Astrocyte (in vitro differentiated cells and primary cell): ENCODE results near the gene NCOA5. TPM values are rescaled to one million over a fixed set of nuclear protein-coding genes. Genes with fewer than 3 reads are reported as not detected.

Experiments used
- DNase-seq: peaks from one replicate; pipeline ENCODE4 v3.0.0-alpha.2; 2010; ENCODE audit warnings: low read depth
- FAIRE-seq: peaks from 2 replicates; lab custom pipeline; 2011; peaks lifted over from hg19 to GRCh38; lab: Jason Lieb, UNC
- H2AFZ ChIP-seq: 2 replicates; pipeline ENCODE4 v1.6.0; 2012; ENCODE audit warnings: low read depth, low read length, inconsistent platforms
- H3K27ac ChIP-seq: 2 replicates; pipeline ENCODE4 v1.5.1; 2011; ENCODE audit warnings: low read depth, low read length, inconsistent platforms
- H3K27me3 ChIP-seq: 2 replicates; pipeline ENCODE4 v1.6.0; 2011; ENCODE audit warnings: low read length, inconsistent platforms; ENCODE audit not compliant: insufficient read depth
- H3K36me3 ChIP-seq: 2 replicates; pipeline ENCODE4 v1.5.1; 2011; ENCODE audit warnings: low read length, inconsistent platforms; ENCODE audit not compliant: insufficient read depth
- H3K4me1 ChIP-seq: 2 replicates; pipeline ENCODE4 v1.5.1; 2011; ENCODE audit warnings: low read length, inconsistent platforms; ENCODE audit not compliant: insufficient read depth
- H3K4me2 ChIP-seq: 2 replicates; pipeline ENCODE4 v1.6.0; 2012; ENCODE audit warnings: low read length, inconsistent platforms
- H3K4me3 ChIP-seq: 2 replicates; pipeline ENCODE4 v1.5.1; 2011; ENCODE audit warnings: low read depth, mild to moderate bottlenecking, low read length, inconsistent platforms; ENCODE audit not compliant: insufficient read depth
- H3K79me2 ChIP-seq: 2 replicates; pipeline ENCODE4 v1.6.0; 2012; ENCODE audit warnings: mild to moderate bottlenecking, low read length, inconsistent platforms; ENCODE audit not compliant: insufficient read depth
- H3K9ac ChIP-seq: 2 replicates; pipeline ENCODE4 v1.6.0; 2012; ENCODE audit warnings: mild to moderate bottlenecking, low read length, inconsistent platforms
- H3K9me3 ChIP-seq: 2 replicates; pipeline ENCODE4 v1.5.1; 2012; ENCODE audit warnings: low read depth, mild to moderate bottlenecking, low read length, inconsistent platforms; ENCODE audit not compliant: insufficient read depth
- H4K20me1 ChIP-seq: 2 replicates; pipeline ENCODE4 v1.6.0; 2012; ENCODE audit warnings: low read length, inconsistent platforms; ENCODE audit not compliant: insufficient read depth
- H3K27ac Mint-ChIP-seq: one replicate; pipeline ENCODE4 v1.8.0; 2021; ENCODE audit warnings: mild to moderate bottlenecking, mixed read lengths; ENCODE audit not compliant: unreplicated experiment
- H3K27me3 Mint-ChIP-seq: one replicate; pipeline ENCODE4 v1.8.0; 2021; ENCODE audit warnings: low read depth, mixed read lengths; ENCODE audit not compliant: unreplicated experiment
- H3K36me3 Mint-ChIP-seq: one replicate; pipeline ENCODE4 v1.8.0; 2021; ENCODE audit warnings: low read depth, mixed read lengths; ENCODE audit not compliant: unreplicated experiment
- H3K4me1 Mint-ChIP-seq: one replicate; pipeline ENCODE4 v1.8.0; 2021; ENCODE audit warnings: low read depth, mixed read lengths; ENCODE audit not compliant: unreplicated experiment
- H3K4me3 Mint-ChIP-seq: one replicate; pipeline ENCODE4 v1.8.0; 2021; ENCODE audit warnings: mild to moderate bottlenecking, moderate library complexity, mixed read lengths; ENCODE audit not compliant: unreplicated experiment
- H3K9me3 Mint-ChIP-seq: one replicate; pipeline ENCODE4 v1.8.0; 2021; ENCODE audit warnings: mild to moderate bottlenecking, mixed read lengths; ENCODE audit not compliant: unreplicated experiment
- EZH2 ChIP-seq: IDR thresholded peaks from 2 replicates; pipeline ENCODE4 v1.6.1; 2012; ENCODE audit warnings: mild to moderate bottlenecking, low read length, inconsistent platforms; ENCODE audit not compliant: insufficient read depth
- total RNA-seq: library from RNA; stranded (reverse); gene quantifications from 2 replicates; pipeline ENCODE4 v1.2.1, GENCODE V29; 2021
- TF ChIP-seq, protein P1 (sequence below): IDR thresholded peaks from 2 replicates; pipeline ENCODE4 v1.5.1; 2011; ENCODE audit warnings: low read depth, mild to moderate bottlenecking, inconsistent platforms, low read length, moderate library complexity; ENCODE audit not compliant: insufficient read depth

The NCOA5 gene
- total RNA-seq, 1 donor from 2014 or later: 20.7 TPM

DNA sequence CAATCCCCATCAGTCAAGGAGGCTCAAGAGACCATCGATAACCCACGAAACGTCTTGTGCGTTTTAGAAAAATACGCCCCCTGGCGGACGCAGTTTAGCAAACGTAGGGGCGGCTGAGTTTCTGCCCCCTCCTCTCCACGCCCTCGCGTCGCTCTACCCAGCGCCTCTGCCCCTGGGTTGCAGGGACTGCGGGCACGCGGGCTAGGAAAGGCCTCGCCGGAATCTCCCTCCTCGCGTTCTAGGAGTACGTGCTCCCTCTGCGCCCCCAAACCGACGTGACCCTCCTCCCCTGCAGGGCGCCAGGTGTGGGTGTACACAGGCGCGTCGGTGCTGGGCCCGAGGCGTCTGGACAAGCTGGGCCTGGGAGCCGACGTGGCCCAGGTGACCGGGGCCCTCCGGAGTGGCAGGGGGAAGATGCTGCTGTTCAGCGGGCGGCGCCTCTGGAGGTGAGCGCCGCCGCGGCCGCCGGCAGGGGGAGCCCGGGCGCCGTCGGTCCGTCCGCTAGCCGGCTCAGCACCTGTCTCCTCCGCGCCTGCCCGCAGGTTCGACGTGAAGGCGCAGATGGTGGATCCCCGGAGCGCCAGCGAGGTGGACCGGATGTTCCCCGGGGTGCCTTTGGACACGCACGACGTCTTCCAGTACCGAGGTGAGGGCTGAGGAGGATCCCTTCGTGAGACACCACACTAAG is 75.8 kb downstream of the NCOA5 start:
- peaks cover 4% of the 10 kb centered on the region for H3K36me3 Mint-ChIP-seq
- Histone ChIP-seq H3K27me3 (peaks cover 64% of the 10 kb centered on the region), H3K9me3 (peaks cover 9% of the 10 kb centered on the region), H3K36me3 (no peaks in the 10 kb centered on the region), H2AFZ (peak overlapping the region; percentile 52), H3K9ac (no peak overlapping the region), H3K4me3 (peak overlapping the region; percentile 10), H3K27ac (no peak overlapping the region), H3K79me2 (no peaks in the 10 kb centered on the region), H4K20me1 (no peaks in the 10 kb centered on the region), H3K4me1 (no peaks in the 10 kb centered on the region), H3K4me2 (peak overlapping the region; percentile 60)
- peaks cover 6% of the 10 kb centered on the region for H3K9me3 Mint-ChIP-seq
- TF ChIP-seq EZH2: peak; percentile 50
- TF ChIP-seq, protein P1, sequence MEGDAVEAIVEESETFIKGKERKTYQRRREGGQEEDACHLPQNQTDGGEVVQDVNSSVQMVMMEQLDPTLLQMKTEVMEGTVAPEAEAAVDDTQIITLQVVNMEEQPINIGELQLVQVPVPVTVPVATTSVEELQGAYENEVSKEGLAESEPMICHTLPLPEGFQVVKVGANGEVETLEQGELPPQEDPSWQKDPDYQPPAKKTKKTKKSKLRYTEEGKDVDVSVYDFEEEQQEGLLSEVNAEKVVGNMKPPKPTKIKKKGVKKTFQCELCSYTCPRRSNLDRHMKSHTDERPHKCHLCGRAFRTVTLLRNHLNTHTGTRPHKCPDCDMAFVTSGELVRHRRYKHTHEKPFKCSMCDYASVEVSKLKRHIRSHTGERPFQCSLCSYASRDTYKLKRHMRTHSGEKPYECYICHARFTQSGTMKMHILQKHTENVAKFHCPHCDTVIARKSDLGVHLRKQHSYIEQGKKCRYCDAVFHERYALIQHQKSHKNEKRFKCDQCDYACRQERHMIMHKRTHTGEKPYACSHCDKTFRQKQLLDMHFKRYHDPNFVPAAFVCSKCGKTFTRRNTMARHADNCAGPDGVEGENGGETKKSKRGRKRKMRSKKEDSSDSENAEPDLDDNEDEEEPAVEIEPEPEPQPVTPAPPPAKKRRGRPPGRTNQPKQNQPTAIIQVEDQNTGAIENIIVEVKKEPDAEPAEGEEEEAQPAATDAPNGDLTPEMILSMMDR: peak; percentile 27
- peaks cover 3% of the 10 kb centered on the region for H3K4me1 Mint-ChIP-seq
- H3K4me3 Mint-ChIP-seq: no peak overlapping the region
- no peak overlapping the region for H3K27ac Mint-ChIP-seq
- no peak for DNase-seq
- H3K27me3 Mint-ChIP-seq: peaks cover 17% of the 10 kb centered on the region
- FAIRE-seq: no peak

DNA sequence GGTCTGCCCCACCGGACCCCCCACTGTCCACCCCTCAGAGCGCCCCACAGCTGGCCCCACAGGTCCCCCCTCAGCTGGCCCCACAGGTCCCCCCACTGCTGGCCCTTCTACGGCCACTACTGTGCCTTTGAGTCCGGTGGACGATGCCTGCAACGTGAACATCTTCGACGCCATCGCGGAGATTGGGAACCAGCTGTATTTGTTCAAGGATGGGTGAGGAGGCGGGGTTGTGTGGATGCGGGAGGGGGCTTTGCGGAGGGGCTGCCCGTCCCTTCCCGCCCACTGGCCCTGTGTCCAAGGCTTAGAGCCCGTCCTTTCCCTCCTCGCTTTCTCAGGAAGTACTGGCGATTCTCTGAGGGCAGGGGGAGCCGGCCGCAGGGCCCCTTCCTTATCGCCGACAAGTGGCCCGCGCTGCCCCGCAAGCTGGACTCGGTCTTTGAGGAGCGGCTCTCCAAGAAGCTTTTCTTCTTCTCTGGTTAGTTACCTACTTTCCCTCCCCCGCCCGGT is 76.4 kb downstream of the NCOA5 start:
- no peak overlapping the region for H3K27ac Mint-ChIP-seq
- H2AFZ ChIP-seq: peak overlapping the region; percentile 52
- TF ChIP-seq, protein P1: no peak
- TF ChIP-seq EZH2: no peak

DNA sequence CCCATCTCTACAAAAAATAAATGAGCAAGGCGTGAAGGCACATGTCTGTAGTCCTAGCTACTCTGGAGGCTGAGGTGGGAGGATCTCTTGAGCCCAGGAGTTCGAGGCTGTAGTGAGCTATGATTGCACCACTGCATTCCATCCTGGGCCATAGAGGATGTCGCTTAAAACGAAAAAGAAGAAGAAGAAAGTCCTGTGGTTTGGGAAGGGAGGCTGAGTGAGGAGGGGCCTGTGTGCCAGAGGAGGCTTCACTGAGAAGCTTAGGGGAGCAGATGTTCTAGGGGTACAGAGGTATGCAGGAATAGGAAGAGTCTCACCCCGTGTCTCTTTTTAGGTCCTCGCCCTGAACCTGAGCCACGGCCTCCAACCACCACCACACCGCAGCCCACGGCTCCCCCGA is 76.8 kb downstream of the NCOA5 start:
- H3K27ac ChIP-seq: no peak overlapping the region
- H3K4me2 ChIP-seq: no peak overlapping the region
- TF ChIP-seq, protein P1: no peak
- TF ChIP-seq EZH2: no peak
- H3K36me3 ChIP-seq: no peaks in the 10 kb centered on the region
- H3K79me2 ChIP-seq: no peaks in the 10 kb centered on the region
- peak overlapping the region; percentile 36 for H3K27ac Mint-ChIP-seq
- H3K27me3 ChIP-seq: peaks cover 59% of the 10 kb centered on the region
- peaks cover 9% of the 10 kb centered on the region for H3K27me3 Mint-ChIP-seq
- H3K4me1 ChIP-seq: peaks cover 7% of the 10 kb centered on the region
- H3K9ac ChIP-seq: no peak overlapping the region
- H3K4me3 Mint-ChIP-seq: no peak overlapping the region
- peaks cover 6% of the 10 kb centered on the region for H3K9me3 Mint-ChIP-seq
- DNase-seq (no peak), FAIRE-seq (no peak)
- H3K36me3 Mint-ChIP-seq: peaks cover 4% of the 10 kb centered on the region
- H3K9me3 ChIP-seq: peaks cover 9% of the 10 kb centered on the region
- H3K4me1 Mint-ChIP-seq: peaks cover 10% of the 10 kb centered on the region
- no peaks in the 10 kb centered on the region for H4K20me1 ChIP-seq
- no peak overlapping the region for H2AFZ ChIP-seq
- no peak overlapping the region for H3K4me3 ChIP-seq

More for the DNA sequence above, 76.4 kb downstream of the NCOA5 start:
- Histone ChIP-seq H3K4me3 (no peak overlapping the region), H3K9me3 (peaks cover 9% of the 10 kb centered on the region), H3K4me2 (peak overlapping the region; percentile 60), H3K27me3 (peaks cover 62% of the 10 kb centered on the region), H3K9ac (no peak overlapping the region), H3K27ac (no peak overlapping the region), H3K79me2 (no peaks in the 10 kb centered on the region), H4K20me1 (no peaks in the 10 kb centered on the region), H3K4me1 (peaks cover 3% of the 10 kb centered on the region), H3K36me3 (no peaks in the 10 kb centered on the region)
- no peak for FAIRE-seq
- H3K9me3 Mint-ChIP-seq: peaks cover 6% of the 10 kb centered on the region
- H3K27me3 Mint-ChIP-seq: peaks cover 12% of the 10 kb centered on the region
- no peak overlapping the region for H3K4me3 Mint-ChIP-seq
- H3K4me1 Mint-ChIP-seq: peaks cover 6% of the 10 kb centered on the region
- DNase-seq: no peak
- peaks cover 4% of the 10 kb centered on the region for H3K36me3 Mint-ChIP-seq
